Neural cell (in vitro differentiated cells): ENCODE measurements around the gene SIGLEC5. TPM values are rescaled to one million over a fixed set of nuclear protein-coding genes. Genes with fewer than 3 reads are reported as not detected.

ENCODE experiments used
- H2AFZ ChIP-seq: fragments of 200-600, 300-800 bp; sonication (generic), shearing (Covaris generic); 2 replicates; pipeline ENCODE4 v1.6.0; 2014; ENCODE audit warnings: low read depth, mild to moderate bottlenecking, antibody characterized with exemption, low read length, moderate library complexity
- H3F3A ChIP-seq: fragments of 200-600 bp; shearing (Covaris generic); 2 replicates; pipeline ENCODE4 v1.6.1; 2016; ENCODE audit warnings: mild to moderate bottlenecking, moderate library complexity, mixed read lengths, antibody characterized with exemption, low read length; ENCODE audit not compliant: insufficient read depth, poor library complexity, severe bottlenecking
- H3K27ac ChIP-seq: fragments of 200-600, 300-800 bp; sonication (generic), shearing (Covaris generic); 2 replicates; pipeline ENCODE4 v1.5.1; 2014; ENCODE audit warnings: mild to moderate bottlenecking, low read length, moderate library complexity
- H3K27me3 ChIP-seq: fragments of 300-800, 200-600 bp; sonication (generic), shearing (Covaris generic); 2 replicates; pipeline ENCODE4 v1.6.0; 2014; ENCODE audit warnings: mild to moderate bottlenecking, low read depth, low read length, moderate library complexity; ENCODE audit not compliant: insufficient read depth
- H3K36me3 ChIP-seq: fragments of 300-800, 200-600 bp; sonication (generic), shearing (Covaris generic); 2 replicates; pipeline ENCODE4 v1.5.1; 2014; ENCODE audit warnings: mild to moderate bottlenecking, antibody characterized with exemption, low read length, moderate library complexity; ENCODE audit not compliant: insufficient read depth
- H3K4me2 ChIP-seq: fragments of 300-800, 200-600 bp; sonication (generic), shearing (Covaris generic); 2 replicates; pipeline ENCODE4 v1.6.0; 2014; ENCODE audit warnings: mild to moderate bottlenecking, low read length
- H3K4me3 ChIP-seq: fragments of 300-800, 200-600 bp; sonication (generic), shearing (Covaris generic); 2 replicates; pipeline ENCODE4 v1.5.1; 2014; ENCODE audit warnings: mild to moderate bottlenecking, low read length, moderate library complexity
- H3K79me2 ChIP-seq: fragments of 200-600 bp; shearing (Covaris generic); replicated peaks from 2 replicates; pipeline ENCODE4 v1.6.0; 2014; ENCODE audit warnings: mild to moderate bottlenecking, low read length, moderate library complexity; ENCODE audit not compliant: insufficient read depth
- H3K9ac ChIP-seq: fragments of 300-800, 200-600 bp; sonication (generic), shearing (Covaris generic); 2 replicates; pipeline ENCODE4 v1.6.1; 2016; ENCODE audit warnings: mild to moderate bottlenecking, low read length, mixed read lengths
- H3K9me2 ChIP-seq: fragments of 200-600 bp; shearing (Covaris generic); 2 replicates; pipeline ENCODE4 v1.6.1; 2016; ENCODE audit warnings: mild to moderate bottlenecking, low read length, mixed read lengths; ENCODE audit not compliant: insufficient read depth
- H3K9me3 ChIP-seq: fragments of 200-600, 300-800 bp; sonication (generic), shearing (Covaris generic); 2 replicates; pipeline ENCODE4 v1.6.1; 2016; ENCODE audit warnings: mild to moderate bottlenecking, mixed run types, low read length, moderate library complexity, mixed read lengths
- H4K20me1 ChIP-seq: fragments of 200-600 bp; shearing (Covaris generic); 2 replicates; pipeline ENCODE4 v1.6.1; 2016; ENCODE audit warnings: mild to moderate bottlenecking, mixed run types; ENCODE audit not compliant: insufficient read depth
- EP300 ChIP-seq: fragments of 450-650 bp; conservative IDR thresholded peaks from 2 replicates; pipeline ENCODE4 v1.6.1; 2014; ENCODE audit warnings: antibody characterized with exemption, mild to moderate bottlenecking, moderate library complexity; ENCODE audit not compliant: poor library complexity, severe bottlenecking
- EZH2 ChIP-seq: fragments of 200-600, 300-800 bp; shearing (Covaris generic), sonication (generic); IDR thresholded peaks from 2 replicates; pipeline ENCODE4 v1.6.1; 2014; ENCODE audit warnings: antibody characterized with exemption, low read length, borderline replicate concordance, mild to moderate bottlenecking; ENCODE audit not compliant: insufficient read depth, poor library complexity, severe bottlenecking
- MXI1 ChIP-seq: fragments of 450-650 bp; conservative IDR thresholded peaks from 2 replicates; pipeline ENCODE4 v1.6.1; 2014; ENCODE audit warnings: antibody characterized with exemption, mild to moderate bottlenecking; ENCODE audit not compliant: poor library complexity, severe bottlenecking
- POLR2AphosphoS5 ChIP-seq: IDR thresholded peaks from 2 replicates; pipeline ENCODE4 v1.6.1; 2012
- RAD21 ChIP-seq: fragments of 450-650 bp; conservative IDR thresholded peaks from 2 replicates; pipeline ENCODE4 v1.6.1; 2014; ENCODE audit warnings: antibody characterized with exemption, mild to moderate bottlenecking, moderate library complexity
- SMC3 ChIP-seq: fragments of 450-650 bp; conservative IDR thresholded peaks from 2 replicates; pipeline ENCODE4 v1.6.1; 2014; ENCODE audit warnings: antibody characterized with exemption, mild to moderate bottlenecking, moderate library complexity; ENCODE audit not compliant: poor library complexity
- TAF1 ChIP-seq: IDR thresholded peaks from 2 replicates; pipeline ENCODE4 v1.6.1; 2012; ENCODE audit warnings: low read depth
- polyA plus RNA-seq: library from polyadenylated mRNA; depleted of rRNA; stranded (reverse); fragments of >200 nt; gene quantifications from 2 replicates; pipeline ENCODE4 v1.2.3, GENCODE V29; 2014
- TF ChIP-seq, protein P1 (sequence below): IDR thresholded peaks from 2 replicates; pipeline ENCODE4 v1.6.1; 2012; ENCODE audit warnings: borderline replicate concordance
- TF ChIP-seq, protein P2 (sequence below): fragments of 450-650 bp; IDR thresholded peaks from 2 replicates; pipeline ENCODE4 v1.5.1; 2014; ENCODE audit warnings: antibody characterized with exemption, mild to moderate bottlenecking, moderate library complexity; ENCODE audit not compliant: poor library complexity, severe bottlenecking

Gene SIGLEC5
- polyA plus RNA-seq, 1 donor from 2014 or later = not detected

DNA sequence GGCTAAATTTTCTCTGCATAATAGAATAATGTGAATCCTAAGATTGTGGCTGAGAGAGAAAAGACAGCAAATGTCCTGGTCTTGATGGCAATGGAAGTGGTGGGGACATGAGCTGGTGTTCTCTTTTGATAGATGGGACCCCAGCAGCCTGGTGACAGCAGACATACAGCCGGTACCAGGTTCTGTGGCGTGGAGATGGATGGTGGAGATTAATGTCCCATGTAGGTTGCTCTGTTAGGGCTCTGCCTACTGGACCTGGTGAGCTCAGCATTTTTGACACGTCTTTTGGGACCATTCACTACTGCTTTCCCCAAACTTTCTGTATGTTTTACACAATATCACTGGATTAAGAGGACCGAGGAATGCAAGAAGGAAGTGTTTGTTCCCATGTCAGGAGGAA is 24.6 kb upstream of the SIGLEC5 start:
- Histone ChIP-seq H3K9ac (no peak overlapping the region), H3K27me3 (peaks cover 7% of the 10 kb centered on the region)
- TF ChIP-seq MXI1 (no peak), SMC3 (no peak), TAF1 (no peak), POLR2AphosphoS5 (no peak), RAD21 (no peak), EP300 (no peak), EZH2 (no peak)
- TF ChIP-seq, protein P1, sequence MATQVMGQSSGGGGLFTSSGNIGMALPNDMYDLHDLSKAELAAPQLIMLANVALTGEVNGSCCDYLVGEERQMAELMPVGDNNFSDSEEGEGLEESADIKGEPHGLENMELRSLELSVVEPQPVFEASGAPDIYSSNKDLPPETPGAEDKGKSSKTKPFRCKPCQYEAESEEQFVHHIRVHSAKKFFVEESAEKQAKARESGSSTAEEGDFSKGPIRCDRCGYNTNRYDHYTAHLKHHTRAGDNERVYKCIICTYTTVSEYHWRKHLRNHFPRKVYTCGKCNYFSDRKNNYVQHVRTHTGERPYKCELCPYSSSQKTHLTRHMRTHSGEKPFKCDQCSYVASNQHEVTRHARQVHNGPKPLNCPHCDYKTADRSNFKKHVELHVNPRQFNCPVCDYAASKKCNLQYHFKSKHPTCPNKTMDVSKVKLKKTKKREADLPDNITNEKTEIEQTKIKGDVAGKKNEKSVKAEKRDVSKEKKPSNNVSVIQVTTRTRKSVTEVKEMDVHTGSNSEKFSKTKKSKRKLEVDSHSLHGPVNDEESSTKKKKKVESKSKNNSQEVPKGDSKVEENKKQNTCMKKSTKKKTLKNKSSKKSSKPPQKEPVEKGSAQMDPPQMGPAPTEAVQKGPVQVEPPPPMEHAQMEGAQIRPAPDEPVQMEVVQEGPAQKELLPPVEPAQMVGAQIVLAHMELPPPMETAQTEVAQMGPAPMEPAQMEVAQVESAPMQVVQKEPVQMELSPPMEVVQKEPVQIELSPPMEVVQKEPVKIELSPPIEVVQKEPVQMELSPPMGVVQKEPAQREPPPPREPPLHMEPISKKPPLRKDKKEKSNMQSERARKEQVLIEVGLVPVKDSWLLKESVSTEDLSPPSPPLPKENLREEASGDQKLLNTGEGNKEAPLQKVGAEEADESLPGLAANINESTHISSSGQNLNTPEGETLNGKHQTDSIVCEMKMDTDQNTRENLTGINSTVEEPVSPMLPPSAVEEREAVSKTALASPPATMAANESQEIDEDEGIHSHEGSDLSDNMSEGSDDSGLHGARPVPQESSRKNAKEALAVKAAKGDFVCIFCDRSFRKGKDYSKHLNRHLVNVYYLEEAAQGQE = no peak
- TF ChIP-seq, protein P2, sequence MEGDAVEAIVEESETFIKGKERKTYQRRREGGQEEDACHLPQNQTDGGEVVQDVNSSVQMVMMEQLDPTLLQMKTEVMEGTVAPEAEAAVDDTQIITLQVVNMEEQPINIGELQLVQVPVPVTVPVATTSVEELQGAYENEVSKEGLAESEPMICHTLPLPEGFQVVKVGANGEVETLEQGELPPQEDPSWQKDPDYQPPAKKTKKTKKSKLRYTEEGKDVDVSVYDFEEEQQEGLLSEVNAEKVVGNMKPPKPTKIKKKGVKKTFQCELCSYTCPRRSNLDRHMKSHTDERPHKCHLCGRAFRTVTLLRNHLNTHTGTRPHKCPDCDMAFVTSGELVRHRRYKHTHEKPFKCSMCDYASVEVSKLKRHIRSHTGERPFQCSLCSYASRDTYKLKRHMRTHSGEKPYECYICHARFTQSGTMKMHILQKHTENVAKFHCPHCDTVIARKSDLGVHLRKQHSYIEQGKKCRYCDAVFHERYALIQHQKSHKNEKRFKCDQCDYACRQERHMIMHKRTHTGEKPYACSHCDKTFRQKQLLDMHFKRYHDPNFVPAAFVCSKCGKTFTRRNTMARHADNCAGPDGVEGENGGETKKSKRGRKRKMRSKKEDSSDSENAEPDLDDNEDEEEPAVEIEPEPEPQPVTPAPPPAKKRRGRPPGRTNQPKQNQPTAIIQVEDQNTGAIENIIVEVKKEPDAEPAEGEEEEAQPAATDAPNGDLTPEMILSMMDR = no peak

DNA sequence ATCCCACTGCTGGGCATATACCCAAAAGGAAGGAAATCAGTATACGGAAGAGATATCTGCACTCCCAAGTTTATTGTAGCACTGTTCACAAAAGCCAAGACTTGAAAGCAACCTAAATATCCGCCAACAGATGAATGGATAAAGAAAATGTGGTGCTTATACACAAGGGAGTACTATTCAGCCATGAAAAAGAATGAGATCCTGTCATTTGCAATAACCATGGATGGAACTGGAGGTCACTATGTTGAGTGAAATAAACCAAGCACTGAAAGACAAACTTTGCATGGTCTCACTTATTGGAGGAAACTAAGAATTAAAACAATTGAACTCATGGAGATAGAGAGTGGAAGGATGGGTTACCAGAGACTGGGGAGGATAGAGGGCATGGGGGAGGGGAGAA is 23.0 kb upstream of the SIGLEC5 start:
- Histone ChIP-seq H3F3A (no peaks in the 10 kb centered on the region), H3K27ac (no peak overlapping the region), H3K9ac (no peak overlapping the region), H3K27me3 (no peaks in the 10 kb centered on the region), H3K4me3 (no peak overlapping the region), H3K36me3 (no peaks in the 10 kb centered on the region), H2AFZ (no peak overlapping the region), H3K4me2 (no peak overlapping the region), H3K79me2 (no peaks in the 10 kb centered on the region), H3K9me2 (no peaks in the 10 kb centered on the region), H4K20me1 (no peaks in the 10 kb centered on the region), H3K9me3 (no peaks in the 10 kb centered on the region)
- no peak for TF ChIP-seq POLR2AphosphoS5
- TF ChIP-seq, protein P1 = no peak
- no peak for TF ChIP-seq EP300
- TF ChIP-seq MXI1 = no peak
- TF ChIP-seq TAF1 = no peak
- TF ChIP-seq SMC3 = no peak
- TF ChIP-seq EZH2 = no peak
- no peak for TF ChIP-seq RAD21
- TF ChIP-seq, protein P2 = no peak

More for the DNA sequence above, 24.6 kb upstream of the SIGLEC5 start:
- Histone ChIP-seq H3K4me3 (no peak overlapping the region), H3K9me3 (no peaks in the 10 kb centered on the region), H3K9me2 (no peaks in the 10 kb centered on the region), H4K20me1 (no peaks in the 10 kb centered on the region), H2AFZ (no peak overlapping the region), H3K79me2 (no peaks in the 10 kb centered on the region), H3K4me2 (no peak overlapping the region), H3K36me3 (no peaks in the 10 kb centered on the region), H3F3A (no peaks in the 10 kb centered on the region), H3K27ac (no peak overlapping the region)
